Stimulated activated CD4-positive, alpha-beta T cell treated with anti-CD3 and anti-CD28 coated beads, Interleukin-12 subunit alpha, Interleukin-12 subunit beta, amount 100 ng/mL, for 24 hours (primary cell): ENCODE measurements around the gene UBN1.
"Not testable (repeated sequence)": the region's sequence is repeated elsewhere in the genome, so short reads cannot be mapped to it uniquely, and the experiment has no call there.

Source experiments
- DNase-seq, 2 experiments: peaks; one replicate each; pipeline ENCODE4 v3.0.0-alpha.2; 2020; ENCODE audit warnings: low read depth in 2 of 2

The UBN1 gene

DNA sequence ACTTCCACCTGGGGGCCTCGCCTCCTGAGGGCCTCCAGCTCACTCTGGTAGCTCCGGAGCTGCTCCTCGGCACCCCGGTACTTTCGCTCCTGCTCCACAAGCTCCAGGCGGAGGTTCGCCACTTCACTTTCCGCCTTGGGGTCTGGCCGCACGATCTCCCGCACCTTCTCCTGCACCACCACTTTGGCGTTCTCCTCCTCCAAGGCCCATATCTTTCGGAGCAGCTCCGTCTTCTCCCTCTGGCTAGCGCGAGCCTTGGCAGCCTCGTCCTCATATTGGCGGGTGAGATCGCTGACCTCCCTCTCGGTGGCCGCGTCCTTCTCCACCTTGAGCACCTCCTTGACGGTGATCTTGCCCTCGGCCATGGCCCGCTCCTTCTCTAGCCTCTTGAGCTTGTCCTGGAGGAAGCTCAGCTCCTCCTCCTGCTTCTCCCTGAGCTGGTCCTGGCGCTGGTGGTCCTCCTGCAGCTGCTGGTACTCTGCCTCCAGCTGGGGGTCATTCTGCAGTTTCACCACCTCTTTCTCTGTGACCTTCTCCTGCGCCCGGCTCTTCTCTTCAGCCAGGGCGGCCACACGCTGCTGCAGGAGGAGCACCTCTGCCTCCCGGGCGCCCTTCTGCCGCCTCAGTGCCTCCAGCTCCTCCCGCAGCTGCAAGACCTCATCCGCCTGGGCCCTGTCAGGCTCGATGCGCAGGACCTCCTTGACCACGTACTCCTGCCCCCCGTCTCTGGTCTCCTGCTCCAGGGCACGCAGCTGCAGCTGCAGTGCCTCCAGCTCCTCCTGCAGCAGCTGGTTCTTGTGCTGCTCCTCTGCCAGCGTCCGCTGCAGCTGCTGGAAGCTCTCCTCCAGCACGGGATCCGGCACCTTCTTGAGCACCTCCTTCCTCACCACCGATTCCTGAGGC is 37.9 kb downstream of the UBN1 start:
- DNase-seq = no peak

DNA sequence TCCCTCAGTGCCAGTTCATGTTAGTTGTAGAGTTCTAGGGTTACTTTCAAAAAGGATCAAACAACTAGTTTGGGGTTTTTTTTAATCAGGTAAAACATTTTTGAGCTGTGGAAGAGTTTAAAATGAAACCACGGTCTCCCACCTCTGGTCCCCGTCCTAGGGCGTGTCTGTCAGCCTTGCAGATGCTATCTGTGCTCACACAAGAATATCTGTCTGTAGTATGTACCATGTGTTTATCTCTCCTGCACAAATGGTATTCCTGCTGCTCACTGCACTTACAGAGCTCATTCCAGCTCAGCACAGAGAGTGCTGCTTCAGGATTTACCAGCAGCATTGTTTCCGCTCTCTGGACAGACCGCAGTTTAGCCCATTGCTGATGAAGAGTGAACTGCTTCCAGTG is 38.9 kb downstream of the UBN1 start:
- DNase-seq = no peak

DNA sequence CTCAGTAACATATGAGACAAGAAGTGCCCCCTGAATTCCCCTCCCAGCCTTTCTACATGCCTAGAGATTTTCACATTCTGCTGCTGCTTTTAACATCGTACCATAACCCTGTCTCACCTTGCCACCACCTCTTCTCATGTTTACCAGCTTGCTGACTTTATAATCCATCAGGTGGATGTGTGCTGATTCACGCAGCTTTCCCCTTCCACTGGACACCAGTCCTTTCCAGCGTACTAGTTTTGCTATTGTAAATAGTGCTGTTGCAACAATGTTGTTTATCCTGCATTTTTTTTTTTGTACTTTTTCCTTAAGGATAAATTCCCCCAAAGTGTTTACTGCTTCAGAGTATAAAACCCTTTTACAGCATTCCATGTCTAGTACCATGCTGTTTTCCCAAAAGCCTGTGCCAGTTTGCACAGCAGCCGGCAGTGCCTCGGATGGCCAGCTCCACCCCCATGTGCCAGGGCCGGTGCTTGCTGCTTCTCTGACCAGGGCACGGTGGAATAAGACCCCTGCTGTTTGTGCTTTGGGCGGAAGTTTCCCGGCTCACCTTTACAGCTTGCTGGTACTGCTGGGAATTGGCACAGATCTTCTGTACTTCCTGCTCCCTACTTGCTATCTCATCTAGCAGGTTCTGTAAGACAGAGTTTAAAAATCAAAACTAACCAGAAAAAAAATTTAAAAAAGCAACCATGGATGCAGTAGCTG is 41.3 kb downstream of the UBN1 start:
- DNase-seq = no peak

DNA sequence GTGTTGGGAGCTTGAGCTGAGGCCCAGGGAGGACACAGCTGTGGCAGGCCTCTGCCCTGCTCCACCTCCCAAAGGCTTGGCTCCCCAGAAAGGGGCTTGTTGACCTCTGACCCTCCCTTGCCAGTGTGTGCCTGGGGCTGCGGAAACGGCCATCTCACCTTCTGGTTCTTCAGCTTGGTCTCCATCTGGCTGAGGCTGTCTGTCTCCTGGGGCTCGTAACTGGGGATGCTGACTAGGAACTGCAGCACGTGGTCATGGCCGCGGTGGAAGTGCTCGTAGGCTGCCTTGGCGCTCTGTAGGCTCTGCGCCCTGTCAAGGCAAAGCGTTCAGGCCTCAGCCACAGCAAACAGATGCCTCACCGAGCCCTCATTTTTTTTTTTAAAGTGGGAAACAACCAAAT is 42.7 kb downstream of the UBN1 start:
- no peak for DNase-seq

DNA sequence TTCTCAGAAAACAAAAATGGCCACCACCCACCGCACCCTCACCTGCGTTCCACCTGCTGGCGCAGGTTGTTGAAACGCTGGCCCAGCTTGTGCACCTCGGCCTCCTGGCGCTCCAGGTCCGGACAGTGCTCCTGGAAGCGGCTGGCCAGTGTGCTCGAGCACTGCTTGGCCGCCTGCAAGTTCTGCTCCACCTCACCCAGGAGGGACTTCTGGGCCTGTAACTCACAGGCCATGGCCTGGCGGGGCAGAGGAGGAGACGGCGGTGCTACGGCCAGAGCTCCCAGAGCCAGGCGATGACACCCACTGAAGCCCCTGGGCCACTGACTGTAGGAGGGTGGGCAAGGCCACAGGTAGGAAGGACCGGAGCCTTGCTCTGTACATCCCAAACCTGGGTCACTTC is 43.4 kb downstream of the UBN1 start:
- DNase-seq = no peak

DNA sequence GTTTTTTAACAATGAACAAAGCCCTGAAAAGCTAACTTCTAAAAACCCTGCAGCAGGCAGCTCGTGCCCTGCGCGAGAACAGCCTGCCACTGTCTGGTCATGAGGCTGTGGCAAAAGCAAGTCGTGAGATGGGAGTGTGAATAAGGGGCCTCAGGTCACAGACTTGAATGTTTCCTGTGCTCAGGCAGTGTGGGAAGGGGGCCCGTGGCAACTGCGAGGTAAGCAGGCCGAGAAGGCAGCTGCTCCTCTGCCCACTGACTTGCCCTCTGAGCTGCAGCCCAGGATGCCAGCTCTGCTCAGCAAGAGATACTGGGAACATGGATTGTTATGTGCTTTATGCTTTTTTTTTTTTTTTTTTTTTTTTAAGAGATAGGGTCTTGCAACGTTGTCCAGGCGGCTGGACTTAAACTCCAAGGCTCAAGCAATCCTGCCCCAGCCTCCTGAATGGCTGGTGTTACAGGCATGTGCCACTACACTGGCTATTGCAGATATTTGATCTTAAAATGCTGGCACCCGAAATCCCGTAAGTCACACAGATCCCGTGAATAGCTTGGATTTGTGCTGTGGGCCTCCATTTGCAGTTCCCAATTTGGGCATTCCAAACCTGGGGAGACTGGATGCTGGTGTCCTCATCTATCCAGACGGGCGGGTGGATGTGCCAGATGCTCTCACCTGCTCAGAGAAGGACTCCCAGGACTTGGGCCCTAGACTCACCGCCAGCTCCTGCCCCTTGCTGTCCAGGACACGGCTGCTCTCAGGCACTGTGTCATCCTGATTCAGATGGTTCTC is 44.0 kb downstream of the UBN1 start:
- DNase-seq = no peak

DNA sequence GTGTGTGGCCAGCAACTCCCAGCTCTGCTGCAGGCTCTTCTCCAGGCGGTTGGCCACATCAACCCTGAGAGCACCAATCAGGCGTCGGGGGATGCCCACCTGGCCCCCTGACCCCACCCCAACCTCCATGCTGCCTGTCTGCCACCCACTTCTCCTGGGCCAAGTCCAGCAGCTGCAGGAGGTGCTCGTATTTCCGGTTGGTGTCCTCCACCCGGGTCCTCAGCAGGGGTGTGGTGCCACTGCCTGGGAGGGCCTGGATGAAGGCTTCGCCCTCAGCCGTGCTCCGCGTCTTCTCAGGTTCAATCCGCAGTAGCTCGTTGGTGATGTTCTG is 44.6 kb downstream of the UBN1 start:
- DNase-seq = no peak

DNA sequence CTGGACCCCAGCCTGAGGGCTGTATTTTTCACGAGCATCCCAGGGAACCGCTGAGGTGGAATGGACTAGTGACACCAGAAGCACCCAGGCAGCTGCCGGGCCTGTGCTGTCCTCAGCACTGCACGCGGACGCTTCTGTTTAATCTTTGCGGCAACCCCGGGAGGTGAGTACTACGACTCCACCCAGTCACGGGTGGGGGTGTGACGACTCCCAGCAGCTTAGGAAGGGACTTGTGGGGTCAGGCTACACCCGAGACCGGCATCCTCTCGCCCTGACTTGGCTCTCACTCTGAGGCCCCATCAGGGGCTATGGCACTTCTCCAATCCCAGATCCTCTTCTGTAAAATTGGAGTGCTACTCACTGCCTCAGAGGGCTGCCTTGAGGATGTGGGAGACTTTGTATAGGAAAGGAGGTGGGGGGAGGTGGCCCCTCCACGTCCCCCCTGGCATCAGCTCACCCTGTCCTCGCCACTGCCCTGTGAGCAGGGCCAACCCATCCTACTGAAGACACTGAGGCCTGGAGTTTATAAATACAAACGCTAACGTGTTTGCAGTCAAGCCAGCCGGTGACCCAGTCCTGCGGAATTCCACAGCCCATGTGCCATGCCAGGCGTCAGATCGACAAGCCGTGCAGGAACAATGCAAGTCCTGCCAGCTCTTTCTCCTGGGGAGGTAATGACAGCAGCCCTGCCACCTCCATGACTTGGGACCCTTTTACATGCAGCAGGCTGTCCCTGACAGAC is 45.3 kb downstream of the UBN1 start:
- DNase-seq = no peak

DNA sequence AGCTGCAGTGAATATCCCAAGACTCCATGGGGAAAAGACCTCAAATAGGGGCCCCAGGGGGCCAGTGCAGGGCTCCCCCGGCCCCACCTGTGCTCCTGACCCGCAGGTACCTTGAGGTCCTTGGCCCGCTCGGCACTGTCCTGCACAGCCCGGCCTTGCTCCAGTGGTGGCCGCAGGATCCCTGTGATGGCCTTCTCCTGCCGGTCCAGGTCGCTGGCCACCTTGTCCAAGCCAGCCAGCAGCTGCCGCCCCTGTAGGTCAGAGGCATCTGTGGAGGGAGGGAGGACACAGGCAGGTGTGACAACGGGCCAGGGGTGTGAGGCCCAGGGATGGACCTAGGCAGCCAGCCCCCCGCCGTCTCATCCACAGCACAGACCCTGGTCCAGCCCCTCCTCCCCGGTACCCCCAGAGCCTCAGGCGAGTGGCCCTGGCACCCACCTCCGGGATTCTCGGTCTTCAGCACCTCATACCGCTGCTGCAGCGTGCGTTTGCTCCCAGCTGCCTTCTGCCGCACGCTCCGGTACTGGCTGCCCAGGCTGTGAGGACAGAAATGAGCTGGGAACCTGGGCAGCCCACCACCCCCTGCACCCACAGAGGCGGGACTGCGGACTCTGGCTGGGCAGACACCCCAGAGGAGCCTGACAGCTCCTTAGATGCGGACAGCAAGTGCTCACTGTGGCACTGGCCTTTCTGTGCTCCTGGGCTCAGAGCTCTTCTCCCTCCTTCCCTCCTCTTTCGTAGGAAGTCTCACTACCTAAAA is 46.0 kb downstream of the UBN1 start:
- DNase-seq = no peak

DNA sequence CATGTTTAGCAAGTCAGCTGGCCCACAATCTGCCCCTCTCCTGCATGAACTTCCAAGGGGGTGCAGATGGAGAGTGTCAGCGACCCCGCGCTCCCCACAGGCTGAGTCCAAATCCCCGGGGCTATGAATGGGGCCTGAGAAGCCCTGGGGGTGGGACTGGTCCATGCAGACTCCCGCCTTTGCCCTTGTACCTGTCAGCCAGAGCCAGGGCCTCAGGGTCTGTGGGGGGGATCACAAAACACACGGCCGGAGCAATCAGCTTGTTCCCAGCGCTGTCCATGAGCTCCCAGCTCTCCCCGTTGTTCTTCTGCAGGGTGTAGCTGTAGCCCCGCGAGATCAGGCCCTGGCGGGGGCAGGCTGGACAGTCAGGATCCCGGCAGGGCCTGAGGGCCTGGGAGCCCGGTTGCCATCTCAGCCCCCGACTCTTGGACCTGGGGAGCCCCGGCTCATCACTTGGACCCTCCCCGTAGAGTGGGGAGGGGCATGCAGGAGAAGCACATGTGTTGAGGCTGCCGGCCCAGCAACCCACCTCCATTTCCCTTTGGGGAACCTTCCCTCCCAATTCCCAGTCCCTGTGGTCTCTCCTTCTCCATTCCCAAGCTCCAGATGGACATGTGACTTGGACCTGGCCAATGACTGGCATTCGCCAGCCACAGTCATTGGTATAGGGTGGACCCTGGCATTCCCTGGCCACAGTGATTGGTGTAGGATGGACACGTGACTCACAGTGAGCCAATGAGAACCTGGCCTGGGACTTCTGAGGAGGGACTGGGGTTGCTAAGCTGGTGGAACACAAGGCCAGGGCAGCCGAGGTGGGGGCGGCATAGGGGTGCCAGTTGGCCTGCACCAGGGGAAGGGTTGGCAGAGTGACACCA is 47.2 kb downstream of the UBN1 start:
- no peak for DNase-seq

DNA sequence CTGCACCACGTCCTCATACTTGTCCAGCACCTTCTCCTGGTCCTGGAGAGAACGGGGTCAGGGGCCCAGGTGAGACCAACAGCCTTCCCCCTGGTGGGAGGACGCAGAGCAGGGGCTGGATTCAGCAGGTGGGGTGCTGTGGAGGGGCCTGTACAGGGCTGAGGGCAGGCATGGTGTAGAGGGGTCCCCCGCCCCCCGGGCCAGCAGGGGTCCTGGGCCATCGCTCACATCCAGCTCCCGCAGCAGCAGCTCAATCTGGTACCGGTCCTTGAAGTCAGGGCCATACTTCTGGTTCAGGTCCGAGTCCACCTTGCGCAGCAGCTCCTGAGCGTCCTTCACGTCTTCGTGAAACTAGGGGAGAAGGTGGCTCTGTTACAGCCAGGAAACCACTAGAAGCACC is 48.1 kb downstream of the UBN1 start:
- no peak for DNase-seq

DNA sequence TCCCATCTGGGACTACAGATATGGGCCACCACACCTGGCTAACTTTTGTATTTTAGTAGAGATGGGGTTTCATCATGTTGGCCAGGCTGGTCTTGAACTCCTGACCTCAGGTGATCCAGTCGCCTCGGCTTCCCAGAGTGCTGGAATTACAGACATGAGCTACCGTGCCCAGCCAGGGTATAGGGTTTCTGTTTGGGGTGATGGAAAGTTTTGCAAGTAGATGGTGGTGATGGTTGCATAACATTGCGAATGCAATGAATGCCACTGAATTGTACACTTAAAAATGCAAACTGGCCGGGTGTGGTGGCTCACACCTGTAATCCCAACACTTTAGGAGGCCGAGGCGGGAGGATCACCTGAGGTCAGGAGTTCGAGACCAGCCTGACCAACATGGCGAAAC is 49.5 kb downstream of the UBN1 start:
- DNase-seq = not testable (repeated sequence)

DNA sequence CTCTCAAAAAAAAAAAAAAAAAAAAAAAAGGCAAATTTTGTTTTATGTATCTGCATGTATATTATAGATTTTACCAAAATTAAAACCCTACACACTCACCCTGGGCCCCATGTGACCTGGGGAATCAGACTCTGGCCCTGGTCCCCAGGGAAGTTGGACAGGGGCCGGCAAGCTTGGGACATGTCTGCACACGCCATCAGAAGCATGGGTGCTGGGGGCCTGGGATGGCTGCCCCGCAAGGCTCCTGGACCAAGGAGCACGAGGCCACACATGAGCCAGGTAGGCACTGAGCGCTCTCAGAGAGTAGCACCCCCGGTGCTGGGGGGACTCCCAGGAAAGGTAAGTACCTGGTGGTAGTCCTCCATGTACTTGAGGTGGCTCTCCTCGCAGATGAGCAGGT is 50.0 kb downstream of the UBN1 start:
- DNase-seq = no peak

DNA sequence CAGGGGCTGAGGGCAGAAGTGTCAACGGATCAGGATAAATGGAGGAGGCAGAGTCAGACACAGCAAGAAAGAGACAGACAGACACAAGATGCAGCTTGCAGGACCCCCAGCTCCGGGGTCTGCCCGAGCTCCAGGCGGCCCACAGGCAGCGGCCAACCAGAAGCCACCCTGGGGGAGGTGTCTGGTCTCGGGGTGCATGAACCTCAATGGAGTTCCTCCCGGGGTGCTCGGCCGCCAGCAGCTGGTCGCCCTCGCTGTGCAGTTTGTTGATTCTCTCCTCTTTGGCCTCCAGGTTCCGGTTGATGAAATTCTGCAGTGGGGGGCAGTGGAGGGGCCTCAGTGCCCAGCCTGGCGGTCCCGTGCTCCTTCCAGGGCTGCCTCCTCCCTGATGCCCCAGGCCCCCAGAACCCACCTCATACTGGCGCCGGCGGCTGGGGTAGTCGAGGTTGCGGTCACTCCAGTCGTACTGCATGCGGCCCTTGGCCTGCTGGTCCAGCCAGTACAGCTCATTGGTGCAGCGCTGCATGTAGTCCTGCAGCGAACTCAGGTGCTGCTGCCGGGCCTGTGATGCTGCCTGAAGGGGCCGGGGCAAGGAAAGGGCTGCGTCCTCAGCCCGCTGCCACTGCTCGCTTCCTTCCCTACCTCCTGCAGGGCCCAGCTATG is 51.7 kb downstream of the UBN1 start:
- DNase-seq = no peak

DNA sequence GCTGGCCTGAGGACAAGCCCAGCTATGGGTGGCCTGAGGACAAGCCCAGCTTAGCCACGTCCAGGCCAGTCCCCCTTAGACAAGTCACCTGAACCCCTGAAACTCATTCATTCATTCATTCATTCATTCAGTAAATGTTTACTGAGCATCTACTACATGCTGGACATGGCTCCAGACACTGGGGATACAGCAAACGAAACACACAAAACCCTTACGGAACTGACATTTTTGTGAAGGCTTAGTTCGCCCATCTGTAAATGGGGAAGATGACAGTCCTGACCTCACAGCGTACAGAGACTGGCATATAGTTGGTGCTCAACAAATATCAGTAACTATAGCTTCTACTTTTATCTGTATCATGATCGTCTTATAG is 52.2 kb downstream of the UBN1 start:
- no peak for DNase-seq

DNA sequence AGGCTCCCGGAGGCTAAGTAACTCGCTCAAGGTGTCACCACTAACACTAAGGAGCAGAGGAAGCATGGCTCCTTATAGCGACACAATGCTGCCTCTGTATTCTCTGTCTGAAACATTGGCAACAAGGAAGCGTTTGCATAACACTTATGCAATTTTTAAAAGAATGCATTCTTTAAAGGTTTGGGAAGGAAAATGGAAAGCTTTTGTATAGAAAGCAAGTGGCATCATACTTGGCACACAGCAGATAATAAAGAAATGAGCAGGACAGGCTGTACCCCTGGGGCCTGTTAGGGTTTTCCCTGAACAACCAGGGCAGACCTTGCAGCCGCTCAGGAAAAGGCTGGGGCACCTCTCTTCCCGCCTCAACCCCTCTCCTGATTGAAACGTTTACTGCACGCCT is 52.8 kb downstream of the UBN1 start:
- DNase-seq = no peak

DNA sequence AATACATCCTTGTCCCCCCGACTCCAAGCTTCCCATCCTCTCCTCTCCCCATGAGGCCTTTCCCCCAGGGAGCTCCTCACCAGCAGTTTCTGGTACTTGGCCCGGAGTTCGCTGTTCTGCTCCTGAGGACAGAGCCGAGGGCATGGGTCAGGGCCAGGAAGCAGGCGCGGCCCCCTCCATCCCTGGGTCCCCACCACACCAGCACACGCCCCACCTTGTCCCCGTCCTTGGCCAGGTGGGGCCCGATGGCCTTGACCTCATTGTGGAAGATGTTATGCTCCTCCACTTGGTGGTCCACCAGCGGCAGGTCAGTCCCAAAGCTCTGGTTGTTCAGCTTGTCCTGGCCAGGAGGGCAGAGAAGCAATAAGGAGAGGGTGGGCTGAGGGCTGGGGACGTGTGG is 53.5 kb downstream of the UBN1 start:
- DNase-seq = no peak

DNA sequence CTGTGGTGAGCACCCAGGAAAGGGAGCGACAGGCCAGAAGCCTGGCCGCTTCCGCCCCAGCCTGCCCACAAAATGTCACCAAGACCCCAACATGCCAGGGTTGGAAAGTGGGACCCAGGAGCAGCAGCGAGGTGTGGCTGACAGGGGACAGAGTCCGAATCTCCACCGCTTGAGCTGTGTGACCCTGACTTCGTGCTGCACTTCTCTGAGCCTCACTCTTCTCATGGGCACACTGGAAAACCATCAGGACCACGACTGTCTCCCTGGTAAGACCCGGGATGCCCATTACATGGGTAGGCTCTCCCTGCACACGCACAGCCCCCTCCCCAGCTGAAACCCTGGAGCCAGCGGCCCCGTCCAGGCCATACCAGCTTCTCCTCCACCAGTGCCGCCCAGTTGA is 54.8 kb downstream of the UBN1 start:
- DNase-seq = no peak

DNA sequence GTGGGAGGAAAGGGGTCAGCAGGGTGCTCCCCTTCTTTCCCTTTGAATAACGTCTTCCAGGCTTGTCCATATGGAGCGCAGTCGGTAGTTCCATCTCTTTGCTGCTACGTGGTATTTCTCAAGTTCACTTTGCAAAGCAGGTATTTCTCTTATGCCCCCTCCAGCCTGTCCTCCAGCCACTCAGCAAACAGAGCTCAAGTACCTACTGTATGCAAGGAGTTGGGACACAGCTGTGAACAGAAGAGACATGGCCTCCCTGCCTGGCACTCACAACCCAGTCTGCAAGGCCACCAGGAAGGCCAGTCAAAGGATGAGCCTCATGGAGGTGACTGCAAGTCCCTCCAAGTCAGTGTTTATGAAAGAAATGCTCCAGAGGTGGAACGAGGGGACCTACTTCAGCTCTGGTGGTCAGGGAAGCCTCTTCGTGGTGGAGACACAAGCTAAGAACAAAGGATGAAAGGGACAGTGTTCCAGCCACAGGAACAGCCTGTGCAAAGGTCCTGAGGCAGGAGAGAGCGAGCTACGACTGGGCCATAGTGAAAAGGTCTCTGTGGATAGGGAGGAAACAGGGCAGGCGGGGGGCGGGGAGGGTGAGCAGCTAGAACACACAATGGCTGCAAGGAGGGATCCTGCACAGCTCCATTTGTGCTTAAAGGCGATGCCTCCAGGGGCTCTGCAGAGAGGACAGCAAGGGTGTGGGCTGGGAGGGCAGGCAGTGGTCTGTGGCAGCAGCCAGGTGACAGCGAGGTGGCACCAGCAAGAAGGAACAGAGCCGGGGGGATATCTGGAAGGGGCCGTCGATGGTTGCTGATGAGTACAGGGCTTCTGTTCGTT is 57.0 kb downstream of the UBN1 start:
- no peak for DNase-seq
